GM12874 (cell line): ENCODE measurements around the gene RHOBTB1.

Experiments used
- CTCF ChIP-seq: IDR thresholded peaks from 2 replicates; pipeline ENCODE4 v1.5.1; 2011; ENCODE audit warnings: low read depth, mild to moderate bottlenecking, control low read depth, low read length, moderate library complexity; ENCODE audit not compliant: insufficient read depth

The RHOBTB1 gene

GRCh38 chr10:60944910-60945297 lies 919 bp upstream of the RHOBTB1 start:
- TF ChIP-seq CTCF, result no peak

GRCh38 chr10:60943316-60944057 lies 498 bp downstream of the RHOBTB1 start:
- TF ChIP-seq CTCF, result no peak

- TF ChIP-seq CTCF, result no peak
Observed at GRCh38 chr10:60942788-60943315, 1.1 kb downstream of the RHOBTB1 start.

- TF ChIP-seq CTCF, result no peak
Observed at GRCh38 chr10:60942134-60942787, 1.7 kb downstream of the RHOBTB1 start.

GRCh38 chr10:60940446-60940845 lies 3.5 kb downstream of the RHOBTB1 start:
- TF ChIP-seq CTCF, result no peak

GRCh38 chr10:60937784-60938654 lies 6.0 kb downstream of the RHOBTB1 start:
- no peak for TF ChIP-seq CTCF

- no peak for TF ChIP-seq CTCF
Observed at GRCh38 chr10:60937022-60937421, 7.0 kb downstream of the RHOBTB1 start.
